GM21447 (cell line): ENCODE data around the gene FKBP8.
"Not testable (repeated sequence)": the region's sequence is repeated elsewhere in the genome, so short reads cannot be mapped to it uniquely, and the experiment has no call there.

ENCODE experiments used
- ATAC-seq: cut with Tn5 transposase; IDR thresholded peaks from one replicate; pipeline ENCODE4 v1.9.1; 2021; ENCODE audit not compliant: unreplicated experiment

Gene FKBP8

DNA sequence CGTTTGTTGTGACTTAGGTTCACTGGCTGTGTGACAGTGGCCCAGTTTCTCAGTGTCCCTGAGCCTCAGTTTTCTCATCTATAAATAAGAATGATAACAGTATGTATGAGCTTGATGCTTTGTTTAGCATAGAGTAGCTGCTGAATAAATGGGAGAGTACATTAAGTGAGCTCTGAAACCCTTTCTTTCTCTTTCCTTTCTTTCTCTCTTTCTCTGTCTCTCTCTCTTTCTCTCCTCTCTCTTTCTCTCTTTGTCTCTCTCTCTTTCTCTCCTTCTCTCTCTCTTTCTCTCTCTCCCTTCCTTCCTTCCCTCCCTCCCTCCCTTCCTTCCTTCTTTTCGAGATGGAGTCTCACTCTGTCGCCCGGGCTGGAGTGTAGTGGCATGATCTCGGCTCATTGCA lies 16.3 kb upstream of the FKBP8 start:
- ATAC-seq = no peak

DNA sequence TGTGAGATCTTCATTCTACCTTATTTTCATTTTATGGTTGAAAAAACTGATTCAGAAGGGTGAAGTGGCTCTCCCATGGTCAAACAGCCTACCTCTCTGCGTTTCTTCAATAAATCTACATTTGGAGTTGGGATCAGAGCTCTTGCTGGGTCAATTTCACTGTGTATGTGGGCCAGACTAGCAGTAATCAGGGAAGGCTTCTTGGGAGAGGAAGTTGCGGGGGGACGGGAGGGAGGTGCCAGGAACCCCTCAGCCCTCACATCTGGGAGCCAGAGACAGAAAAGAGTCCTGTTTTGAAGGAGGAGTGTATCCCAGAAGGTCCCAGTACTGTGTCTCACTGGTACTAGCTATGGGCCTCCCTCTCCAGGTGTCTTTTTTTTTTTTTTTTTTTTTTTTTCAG lies 15.2 kb upstream of the FKBP8 start:
- ATAC-seq = no peak

DNA sequence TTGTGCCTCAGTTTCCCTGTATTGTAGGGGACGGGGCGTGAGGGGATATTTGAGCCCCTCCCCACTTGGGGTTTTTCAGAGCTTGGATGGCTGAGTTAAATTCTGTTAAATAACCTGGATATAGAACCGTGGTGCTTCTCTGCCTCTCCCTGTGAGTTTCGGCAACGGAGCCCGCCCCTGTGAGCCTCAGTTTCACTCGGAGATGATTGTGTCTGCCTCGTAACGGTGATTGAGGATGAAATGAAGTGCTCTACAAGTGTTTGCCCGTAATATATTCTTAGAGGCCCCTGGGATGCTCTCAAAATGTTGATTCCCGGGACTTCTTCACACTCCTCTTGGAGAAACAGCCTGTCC lies 14.8 kb upstream of the FKBP8 start:
- no peak for ATAC-seq

DNA sequence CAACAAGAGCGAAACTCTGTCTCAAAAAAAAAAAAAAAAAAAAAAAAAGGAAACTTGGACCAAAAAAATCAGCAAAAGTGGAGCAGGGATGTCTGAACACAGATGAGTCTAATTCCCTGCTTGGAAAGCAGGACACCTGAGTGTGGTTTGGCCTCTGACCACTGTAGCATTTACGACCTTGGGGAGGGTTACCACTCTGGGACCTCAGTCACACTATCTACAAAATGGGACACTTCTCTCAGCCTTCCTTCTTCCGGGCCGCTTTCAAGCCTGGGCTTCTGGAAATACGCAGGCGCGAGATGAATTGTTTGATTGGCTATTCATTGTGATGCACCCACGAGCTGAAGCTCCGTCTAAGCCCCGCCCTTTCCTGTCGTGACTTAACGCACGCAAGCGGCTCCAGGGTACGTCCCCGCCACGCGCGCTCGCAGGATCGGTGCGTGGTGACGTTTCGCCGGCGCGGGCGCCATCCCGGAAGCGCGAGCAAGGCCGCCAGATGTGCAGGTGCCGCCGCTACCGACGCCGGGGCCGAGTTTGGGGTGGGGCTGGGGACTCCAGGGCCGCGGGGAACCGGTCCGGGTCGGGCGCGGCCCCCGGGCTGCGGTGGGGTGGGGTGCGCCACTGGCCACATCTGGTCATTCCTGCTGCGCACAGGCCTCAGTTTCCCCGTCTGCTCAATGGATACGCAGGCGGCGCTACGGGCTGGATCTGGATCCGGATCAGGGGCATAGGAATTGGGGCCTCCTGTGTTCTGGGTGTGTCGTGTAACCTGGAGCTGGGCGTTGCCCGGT lies 14.2 kb upstream of the FKBP8 start, which contains the start of gene KXD1:
TSS of gene KXD1 (plus strand) at position 460 of the 791 bp plus-strand sequence. CDS start 4,187 bp downstream, outside the sequence.
- peak; percentile 81 for ATAC-seq

DNA sequence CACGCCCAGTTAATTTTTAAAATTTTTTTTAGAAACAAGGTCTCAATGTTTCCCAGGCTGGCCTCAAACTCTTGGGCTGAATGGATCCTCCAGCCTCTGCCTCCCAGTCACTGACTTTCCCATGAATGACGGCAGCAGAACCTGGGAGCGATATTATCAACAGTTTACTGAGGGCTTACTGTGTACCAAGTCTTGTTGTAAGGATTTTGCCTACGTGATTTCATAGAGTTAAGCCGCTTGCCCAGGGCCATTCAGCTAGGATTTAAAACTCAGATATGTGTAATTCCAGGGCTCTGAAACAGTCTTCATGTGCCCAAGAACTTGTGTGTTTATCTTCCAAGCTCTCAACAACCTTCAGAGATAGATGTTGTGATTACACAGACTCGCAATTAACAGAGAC lies 8.3 kb upstream of the FKBP8 start:
- no peak for ATAC-seq

DNA sequence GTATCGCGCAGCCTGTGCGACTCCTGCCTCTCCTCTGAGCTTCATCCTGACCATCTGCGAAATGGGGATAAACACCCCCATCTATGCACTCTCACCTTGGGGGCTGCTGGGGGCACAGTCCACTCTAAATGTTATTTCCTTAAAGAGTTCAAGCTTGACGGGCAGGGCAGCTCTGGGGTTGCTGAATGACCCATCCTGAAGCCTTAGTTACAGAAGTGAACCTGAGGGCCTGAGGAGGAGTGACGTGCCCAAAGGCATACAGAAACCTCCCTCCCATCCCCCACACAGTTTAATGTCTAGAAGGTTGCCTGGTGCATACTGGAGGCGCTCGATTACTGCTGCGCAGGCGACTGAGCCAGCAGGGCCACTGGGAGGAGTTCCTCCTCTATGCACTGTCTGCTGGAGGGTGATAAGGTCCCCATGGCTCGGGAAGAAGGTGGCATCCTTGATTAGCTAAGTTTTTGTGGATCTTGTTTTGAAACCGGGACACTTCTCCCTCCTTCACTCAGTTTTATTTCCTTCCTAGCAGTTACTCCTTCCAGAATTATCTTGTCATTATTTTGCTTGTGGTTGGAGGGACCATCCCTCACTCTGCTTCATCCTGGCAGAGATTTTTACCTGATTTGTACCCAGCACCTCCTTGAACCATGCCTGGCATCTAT lies 572 bp upstream of the FKBP8 start:
- peak; percentile 80 for ATAC-seq

DNA sequence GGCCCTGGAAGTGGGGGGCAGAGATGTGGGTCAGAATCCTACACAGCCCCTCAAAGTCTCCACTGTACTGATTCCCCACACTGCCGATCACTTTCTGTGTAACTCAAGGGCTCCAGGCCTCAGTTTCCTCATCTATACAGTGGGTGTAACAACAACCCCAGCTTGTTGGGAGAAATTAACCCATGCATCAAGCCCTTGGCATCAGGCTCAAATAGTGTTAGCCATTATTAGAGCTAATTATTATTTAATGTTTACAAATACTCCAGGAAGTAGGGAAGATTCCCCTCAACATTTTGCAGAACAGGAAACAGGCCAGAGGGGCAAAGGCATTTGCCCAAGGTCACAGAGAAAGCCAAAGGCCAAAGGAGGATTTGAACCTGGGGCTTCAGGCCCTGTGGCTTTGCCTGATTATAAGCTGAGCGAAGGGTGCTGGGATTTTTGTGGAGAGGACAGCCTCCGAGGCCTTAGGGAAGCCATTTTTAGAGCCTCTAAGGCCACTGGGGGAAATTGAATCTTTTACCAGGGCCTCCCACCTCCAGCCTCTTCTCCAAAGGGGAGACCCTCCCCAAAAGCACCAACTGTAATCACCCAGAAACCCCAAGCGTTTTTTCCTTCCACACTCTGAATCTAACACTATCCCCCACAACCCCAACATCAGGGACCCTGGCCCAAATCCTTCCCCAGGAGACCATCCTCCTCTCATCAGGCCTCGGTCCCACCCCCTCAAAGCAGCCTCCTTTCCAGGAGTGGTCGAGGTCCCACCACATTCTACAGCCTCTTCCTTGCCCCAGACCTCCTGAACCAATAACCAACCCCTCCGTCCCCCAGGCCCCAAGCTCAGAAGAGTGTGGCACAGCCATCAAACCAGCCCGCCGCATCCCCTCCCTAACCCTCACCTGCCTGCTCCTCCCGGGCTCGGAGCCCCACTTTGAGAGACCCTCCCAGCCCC lies 1.1 kb downstream of the FKBP8 start:
- ATAC-seq = no peak

DNA sequence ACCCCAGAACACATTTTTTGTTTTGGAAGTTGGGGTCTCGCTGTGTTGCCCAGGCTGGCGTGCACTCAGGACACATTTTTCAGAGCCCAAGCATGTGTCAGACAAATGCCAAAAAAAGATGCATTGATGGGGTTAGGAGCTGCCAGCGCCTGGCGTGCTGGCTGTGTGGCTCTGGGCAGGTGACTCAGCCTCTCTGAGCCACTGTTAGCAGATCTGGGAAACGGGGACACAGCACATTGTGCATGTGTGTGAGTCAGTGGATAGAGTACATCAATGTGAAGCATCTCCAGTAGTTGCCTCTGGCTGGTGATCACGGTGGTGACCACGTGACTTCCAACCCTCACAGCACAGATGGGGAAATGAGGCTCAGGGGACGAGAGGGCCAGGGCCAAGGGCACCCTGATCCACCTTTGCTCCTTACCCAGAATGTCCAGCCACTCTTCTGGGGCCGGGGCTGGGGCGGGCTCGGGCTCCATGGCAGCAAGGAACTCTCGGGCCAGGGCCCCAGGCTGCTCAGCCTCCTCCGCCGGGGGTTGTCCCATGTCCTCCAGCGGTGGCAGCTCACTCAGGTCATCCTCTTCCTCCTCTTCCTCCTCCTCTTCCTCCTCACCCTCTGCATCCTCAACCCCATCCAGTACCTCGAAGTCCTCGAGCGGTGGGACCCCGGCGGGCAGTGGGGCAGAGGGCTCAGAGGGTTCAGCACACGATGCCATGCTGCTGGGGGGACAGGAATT lies 1.9 kb downstream of the FKBP8 start:
- ATAC-seq = no peak

DNA sequence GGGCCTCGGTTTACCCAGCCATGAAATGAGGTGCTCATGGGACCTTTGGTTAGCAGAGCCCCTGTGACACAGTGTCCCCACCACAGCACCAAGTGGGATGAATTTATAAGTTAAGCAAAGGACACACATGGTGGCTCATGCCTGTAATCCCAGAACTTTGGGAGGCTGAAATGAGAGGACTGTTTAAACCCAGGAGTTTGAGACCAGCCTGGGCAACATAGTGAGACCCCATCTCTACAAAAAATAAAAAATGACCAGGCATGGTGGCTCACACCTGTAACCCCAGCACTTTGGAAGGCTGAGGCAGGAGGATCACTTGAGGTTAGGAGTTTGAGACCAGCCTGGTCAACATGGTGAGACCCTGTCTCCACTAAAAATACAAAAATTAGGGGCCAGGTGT lies 3.2 kb downstream of the FKBP8 start:
- not testable (repeated sequence) for ATAC-seq

DNA sequence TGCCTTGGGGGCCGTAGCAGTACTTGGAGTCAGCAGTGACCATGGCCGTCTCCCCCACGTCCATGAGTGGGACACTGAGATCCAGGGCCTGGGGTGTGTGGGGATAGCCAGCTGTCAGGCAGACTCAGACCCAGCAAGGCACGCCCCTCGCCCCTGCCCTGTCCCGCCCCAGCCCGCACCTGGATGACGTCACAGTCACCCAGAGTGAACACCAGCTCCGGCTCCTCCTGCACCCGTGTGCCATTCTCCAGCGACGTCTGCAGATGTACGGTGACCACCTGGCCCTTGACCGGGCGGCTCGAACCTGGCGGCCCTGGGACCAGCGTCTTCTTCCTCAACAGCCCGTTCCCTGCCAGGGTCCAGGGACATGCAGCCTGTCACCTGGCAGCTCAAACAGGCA lies 4.0 kb downstream of the FKBP8 start:
- no peak for ATAC-seq

DNA sequence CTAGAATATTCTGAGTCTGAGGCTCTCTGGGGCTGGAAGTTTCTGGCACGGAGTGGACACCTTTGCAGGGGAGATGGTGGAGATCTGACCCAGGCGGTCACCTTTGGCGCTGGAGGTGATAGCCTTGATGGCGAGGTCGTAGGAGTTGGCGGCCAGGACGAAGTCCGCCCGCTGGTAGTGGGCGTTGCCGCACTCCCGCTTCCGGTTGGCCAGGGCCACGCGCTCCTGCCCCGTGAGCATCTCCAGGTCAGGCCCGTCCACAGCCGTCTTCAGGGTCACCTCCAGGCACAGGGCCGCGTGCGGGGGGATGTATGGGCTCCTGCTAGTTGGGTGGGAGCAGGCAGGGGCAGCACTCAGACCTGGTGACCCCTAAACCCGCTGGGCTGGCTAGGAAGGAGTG lies 5.3 kb downstream of the FKBP8 start:
- no peak for ATAC-seq

DNA sequence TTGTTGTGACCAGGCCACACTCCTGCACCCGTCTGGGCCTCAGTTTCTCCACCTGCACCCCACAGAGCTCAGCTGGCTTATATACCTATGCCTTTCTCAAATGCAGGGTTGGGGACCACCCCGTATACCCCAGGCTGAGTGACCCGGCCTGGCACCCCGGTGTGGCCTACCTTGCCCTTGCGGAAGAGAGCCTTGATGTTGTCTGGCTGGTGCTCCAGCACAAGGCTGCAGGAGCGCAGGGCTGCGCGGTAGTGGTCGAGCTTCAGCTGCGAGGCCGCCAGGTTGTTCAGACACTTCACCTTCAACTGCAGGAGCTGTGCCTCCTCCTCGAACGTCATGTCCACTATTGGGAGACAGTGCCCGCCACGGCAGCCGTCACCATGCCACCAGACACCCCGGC lies 5.9 kb downstream of the FKBP8 start:
- no peak for ATAC-seq

DNA sequence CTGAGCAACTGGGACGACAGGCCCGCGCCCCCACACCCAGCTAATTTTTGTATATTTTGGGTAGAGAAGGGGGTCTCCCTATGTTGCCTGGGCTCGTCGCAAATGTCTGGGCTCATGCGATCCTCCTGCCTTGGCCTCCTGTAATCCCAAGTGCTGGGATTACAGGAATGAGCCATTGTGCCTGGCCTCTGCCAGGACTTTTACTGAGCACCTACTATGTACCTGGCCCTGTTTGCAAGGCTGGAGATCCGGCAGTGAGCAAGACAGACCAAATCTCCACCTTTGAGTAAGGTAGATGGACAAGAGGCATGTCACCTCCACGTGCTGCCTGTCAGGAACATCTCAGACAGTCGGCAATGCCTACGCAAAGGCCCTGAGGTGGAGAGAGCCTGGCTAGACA lies 6.9 kb downstream of the FKBP8 start:
- ATAC-seq = no peak

DNA sequence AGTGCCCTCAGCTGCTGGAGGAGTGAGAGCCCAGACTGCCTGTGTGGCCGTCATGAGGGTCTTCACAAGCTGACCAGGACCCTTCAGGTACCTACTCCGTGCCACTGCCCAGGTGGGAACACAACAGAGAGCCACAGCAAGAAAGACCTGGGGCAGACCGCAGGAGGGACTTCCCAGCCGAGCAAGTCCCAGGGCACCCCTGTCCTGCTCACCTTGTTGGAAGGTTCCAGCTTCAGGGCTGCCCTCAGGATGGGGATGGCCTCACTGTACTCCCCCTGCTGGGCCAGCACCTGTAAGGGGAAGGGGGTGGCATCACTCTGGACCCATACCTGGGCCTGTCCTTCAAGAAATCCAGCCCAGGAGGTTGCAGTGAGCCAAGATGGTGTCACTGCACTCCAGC lies 10.3 kb downstream of the FKBP8 start:
- no peak for ATAC-seq

DNA sequence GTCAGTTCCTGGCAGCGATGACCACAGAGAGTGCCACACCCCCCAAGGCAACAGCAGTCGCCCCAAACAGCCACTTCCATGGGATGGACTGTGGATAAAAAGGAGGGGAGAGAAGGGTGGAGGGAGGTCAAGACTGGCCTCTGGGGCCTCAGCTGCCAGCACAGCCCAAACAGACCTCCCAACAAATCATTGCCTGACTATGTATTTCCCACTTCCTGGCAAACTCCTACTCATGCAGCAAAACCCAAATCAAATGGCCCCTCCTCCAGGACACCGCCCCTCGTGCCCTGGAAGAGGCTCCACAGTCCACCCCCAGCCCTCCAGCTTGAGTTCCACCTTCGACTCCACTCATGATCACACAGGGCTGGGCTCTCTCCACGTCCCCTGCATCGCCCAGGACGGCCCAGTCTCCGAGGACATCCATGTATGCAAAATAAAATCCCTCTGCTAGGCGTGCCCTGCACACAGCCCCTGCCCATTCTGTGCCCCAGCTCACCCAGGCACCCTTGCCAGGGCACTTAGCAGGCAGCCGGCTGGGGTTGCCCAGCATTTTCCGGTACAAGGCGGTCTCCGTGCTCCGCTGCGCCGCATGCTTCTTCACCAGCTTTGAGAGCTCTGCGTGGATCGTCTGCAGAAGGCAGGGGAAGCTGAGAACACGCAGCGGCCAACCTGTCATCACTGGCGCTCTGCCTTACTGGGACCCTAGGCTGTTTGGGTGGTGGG lies 11.0 kb downstream of the FKBP8 start:
- ATAC-seq = no peak

DNA sequence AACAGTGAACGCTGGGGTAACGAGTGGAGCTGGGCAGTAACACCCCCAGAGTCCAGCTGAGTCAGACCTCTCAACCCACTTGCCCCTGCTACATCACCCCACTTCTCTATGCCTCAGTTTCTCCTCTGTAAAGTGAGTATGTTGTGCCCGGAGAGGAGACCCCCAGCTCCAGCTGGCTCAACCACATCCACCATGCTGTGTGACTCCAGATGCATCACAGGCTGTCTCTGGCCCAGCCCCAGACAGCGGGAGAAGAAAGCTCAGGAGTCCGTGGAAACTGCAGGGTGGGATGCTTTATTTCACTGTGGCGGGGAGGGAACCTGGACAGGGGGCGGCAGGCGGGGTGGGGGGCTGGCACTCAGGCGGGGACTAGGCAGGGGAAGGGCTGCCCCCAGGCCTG lies 11.9 kb downstream of the FKBP8 start:
- ATAC-seq = no peak

DNA sequence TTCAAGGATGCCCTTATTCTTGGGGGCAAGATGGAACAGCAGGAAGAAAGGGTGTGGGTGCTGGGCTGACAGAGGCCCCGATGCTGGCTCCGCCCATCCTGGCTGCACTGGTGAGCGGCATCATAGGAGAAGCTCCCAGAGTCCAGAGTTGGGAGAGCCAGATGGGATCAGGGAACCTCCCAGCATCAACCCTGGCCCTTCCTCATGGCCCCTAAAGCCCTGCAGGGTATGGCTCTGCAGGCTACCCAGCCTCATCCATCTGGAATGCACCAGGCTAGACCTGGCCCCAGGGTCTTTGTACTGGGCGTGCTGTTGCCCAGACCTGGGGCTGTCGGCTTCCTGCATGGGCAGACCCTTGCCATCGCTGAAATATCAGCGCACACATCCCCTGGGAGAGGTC lies 13.6 kb downstream of the FKBP8 start:
- no peak for ATAC-seq

DNA sequence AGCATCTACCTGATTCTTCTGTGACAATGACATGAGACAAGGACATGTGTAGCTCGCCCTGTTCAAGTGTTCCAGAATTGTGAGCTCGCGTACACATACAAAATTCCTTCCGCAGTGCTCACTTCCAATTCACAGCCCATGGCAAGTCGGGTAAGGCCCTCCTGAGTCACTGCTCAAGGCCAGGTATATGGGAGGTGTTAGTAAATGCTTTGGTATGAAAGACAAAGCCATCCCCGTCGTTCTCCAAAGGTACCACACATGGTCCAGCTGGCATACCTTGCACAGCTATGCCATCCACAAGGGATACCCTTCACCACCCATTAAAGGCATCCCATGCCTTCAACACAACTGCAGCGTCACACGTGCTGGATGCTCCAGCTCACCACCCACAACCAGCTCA lies 17.1 kb downstream of the FKBP8 start:
- ATAC-seq = no peak

DNA sequence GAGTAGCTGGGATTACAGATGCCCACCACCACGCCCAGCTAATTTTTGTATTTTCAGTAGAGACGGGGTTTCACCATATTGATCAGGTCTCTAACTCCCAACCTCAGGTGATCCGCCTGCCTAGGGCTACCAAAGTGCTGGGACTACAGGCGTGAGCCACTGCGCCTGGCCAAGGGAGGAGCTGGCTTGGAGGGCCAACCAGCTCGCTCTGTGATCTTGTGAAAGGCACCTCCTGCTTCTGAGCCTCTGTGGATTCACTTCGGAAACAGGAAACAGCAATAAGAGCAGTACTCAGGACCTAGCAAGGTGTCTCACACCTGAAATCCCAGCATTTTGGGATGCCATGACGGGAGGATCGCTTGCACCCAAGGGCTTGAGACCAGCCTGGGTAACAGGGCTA lies 19.5 kb downstream of the FKBP8 start:
- ATAC-seq = no peak

DNA sequence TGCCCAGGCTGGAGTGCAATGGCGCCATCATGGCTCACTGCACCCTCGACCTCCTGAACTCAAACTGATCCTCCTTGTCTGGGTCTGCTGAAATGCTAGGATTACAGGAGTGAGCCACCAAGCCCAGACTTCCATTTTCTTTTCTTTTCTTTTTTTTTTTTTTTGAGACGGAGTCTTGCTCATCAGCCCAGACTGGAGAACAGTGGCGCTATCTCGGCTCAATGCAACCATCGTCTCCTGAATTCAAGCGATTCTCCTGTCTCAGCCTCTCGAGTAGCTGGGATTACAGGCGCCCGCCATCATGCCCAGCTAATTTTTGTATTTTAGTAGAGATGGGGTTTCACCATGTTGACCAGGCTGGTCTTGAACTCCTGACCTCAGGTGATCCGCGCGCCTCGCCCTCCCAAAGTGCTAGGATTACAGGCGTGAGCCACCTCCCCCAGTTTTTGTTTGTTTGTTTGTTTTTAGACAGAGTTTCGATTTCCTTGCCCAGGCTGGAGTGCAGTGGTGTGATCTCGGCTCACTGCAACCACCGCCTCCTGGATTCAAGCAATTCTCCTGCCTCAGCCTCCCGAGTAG lies 20.4 kb downstream of the FKBP8 start:
- not testable (repeated sequence) for ATAC-seq
